Measurements from ENCODE around the gene DNMT1. TPM values are rescaled to one million over a fixed set of nuclear protein-coding genes. Genes with fewer than 3 reads are reported as not detected.

The DNMT1 gene
- total RNA-seq, 1 experiment from 2014 or later = 144 TPM

DNA sequence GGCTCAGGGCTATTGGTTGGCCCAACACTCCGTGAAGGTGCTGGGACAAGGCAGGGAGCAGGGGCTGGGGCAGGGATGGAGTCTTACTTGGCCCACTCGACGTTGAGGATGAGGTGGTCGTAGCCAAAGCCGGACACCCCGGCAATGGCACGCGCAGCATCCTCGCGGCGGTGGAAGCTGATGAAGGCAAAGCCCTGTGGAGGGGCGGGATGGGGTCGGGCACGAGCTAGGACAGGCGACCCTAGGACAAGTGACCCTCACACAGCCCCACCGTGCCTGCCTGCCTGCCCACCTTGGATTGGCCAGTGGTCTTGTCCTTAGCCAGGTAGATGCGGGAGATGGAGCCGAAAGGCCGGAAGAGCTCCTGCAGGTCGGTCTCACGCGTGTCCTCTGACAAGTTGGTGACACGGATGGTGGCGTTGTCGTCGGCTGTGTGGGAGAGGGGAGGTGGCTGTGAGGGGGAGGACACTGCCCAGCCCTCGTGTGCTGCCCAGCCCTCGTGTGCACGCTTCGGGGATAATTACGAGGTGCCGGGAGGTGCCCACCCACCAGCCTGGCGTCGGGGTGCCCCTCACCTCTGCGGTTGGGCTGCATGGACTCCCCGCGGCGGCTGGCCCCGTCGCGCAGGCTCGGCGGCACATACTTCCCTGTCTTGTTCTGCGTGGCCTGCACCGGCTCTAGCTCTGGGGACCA lies 79.2 kb downstream of the DNMT1 start:
- H3K4me1 Mint-ChIP-seq (ENCODE audit: low read depth, unreplicated experiment) = peaks cover 4% of the 10 kb centered on the region
- intact Hi-C loops (cut with micrococcal nuclease; ENCODE audit: unreplicated experiment) = loop anchor here (10.0 kb wide), 1 partner anchor 181 kb away; the partner anchor contains the start of gene OLFM2
- no TSS peak for BruUV-seq (replicated peaks)
- Histone ChIP-seq H3K36me3 (ENCODE audit: control insufficient read depth, insufficient read depth, low read length) (no peaks in the 10 kb centered on the region; the same call in 1 of the 2 replicates), H3K27me3 (replicated peaks; ENCODE audit: control insufficient read depth, insufficient read depth, low read length) (no peaks in the 10 kb centered on the region), H3K4me3 (ENCODE audit: low read depth, low read length) (no peak overlapping the region), H3K4me1 (no peaks in the 10 kb centered on the region), H3K9me3 (no peaks in the 10 kb centered on the region)
- peak overlapping the region; percentile 32 for H3K27ac Mint-ChIP-seq (ENCODE audit: unreplicated experiment)
- POLR2A ChIA-PET = no interaction called here
- H3K4me3 Mint-ChIP-seq (ENCODE audit: unreplicated experiment) = peak overlapping the region; percentile 49
- CTCF ChIA-PET = interaction anchor here (0.7 kb wide), 1 partner anchor 116 kb away, joined by 4 read pairs; no protein-coding TSS in a partner anchor
- no peak for DNase-seq
- H3K27me3 Mint-ChIP-seq (ENCODE audit: insufficient read depth, unreplicated experiment) = no peaks in the 10 kb centered on the region
- TF ChIP-seq, protein P1, sequence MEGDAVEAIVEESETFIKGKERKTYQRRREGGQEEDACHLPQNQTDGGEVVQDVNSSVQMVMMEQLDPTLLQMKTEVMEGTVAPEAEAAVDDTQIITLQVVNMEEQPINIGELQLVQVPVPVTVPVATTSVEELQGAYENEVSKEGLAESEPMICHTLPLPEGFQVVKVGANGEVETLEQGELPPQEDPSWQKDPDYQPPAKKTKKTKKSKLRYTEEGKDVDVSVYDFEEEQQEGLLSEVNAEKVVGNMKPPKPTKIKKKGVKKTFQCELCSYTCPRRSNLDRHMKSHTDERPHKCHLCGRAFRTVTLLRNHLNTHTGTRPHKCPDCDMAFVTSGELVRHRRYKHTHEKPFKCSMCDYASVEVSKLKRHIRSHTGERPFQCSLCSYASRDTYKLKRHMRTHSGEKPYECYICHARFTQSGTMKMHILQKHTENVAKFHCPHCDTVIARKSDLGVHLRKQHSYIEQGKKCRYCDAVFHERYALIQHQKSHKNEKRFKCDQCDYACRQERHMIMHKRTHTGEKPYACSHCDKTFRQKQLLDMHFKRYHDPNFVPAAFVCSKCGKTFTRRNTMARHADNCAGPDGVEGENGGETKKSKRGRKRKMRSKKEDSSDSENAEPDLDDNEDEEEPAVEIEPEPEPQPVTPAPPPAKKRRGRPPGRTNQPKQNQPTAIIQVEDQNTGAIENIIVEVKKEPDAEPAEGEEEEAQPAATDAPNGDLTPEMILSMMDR (IDR thresholded peaks at IDR 0.05; ENCODE audit: insufficient read depth in 1 of 2, low read depth in 1 of 2, low read length in 1 of 2, severe bottlenecking in 1 of 2, unreplicated experiment in 1 of 2) = no peak
- H3K9me3 Mint-ChIP-seq (ENCODE audit: unreplicated experiment) = no peaks in the 10 kb centered on the region
- H3K36me3 Mint-ChIP-seq (ENCODE audit: insufficient read depth, unreplicated experiment) = peaks cover 85% of the 10 kb centered on the region

DNA sequence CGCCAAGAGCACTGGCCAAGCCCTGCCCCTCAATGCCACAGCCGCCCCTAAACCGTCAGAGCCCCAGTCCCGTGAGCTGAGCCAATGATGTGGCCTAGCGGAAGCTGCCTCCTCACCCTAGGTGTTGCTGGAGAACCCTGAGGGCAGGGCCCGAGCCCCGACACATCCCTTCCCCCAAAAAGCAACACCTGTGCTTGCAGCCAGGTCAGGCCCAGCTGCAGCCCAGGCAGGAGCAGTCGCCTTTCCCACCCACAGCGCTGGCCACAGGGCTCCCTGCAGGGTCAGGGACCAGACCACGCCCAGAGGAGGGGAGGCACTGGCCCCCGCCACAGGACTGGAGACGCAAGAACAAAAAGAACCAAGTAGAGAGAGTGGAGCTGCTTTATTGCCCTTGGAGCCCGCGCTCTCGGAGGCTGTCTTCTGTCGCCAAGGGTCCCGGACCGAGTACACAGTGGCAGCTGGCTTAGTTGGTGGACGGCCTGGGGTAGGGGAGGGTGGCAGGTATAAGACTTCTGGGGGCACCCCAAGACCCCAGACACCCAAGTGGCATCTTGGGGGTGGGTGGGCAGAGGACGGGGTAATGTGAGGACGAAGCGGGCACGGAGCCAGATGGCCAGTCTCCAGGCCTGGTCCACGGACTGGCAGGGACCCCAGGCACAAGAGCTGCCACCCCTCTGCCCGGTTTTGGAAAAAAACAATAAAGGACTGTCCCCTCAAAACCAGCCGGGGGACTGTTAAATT lies 79.9 kb downstream of the DNMT1 start:
- ChIA-PET CTCF (interaction anchor here (0.6 kb wide), 1 partner anchor 144 kb away, joined by 3 read pairs; no protein-coding TSS in a partner anchor), POLR2A (interaction anchor here (0.6 kb wide), 1 partner anchor 174 kb away, joined by 3 read pairs; no protein-coding TSS in a partner anchor)
- H3K27ac Mint-ChIP-seq (ENCODE audit: unreplicated experiment) = peak overlapping the region; percentile 79

More for the DNA sequence above, 79.9 kb downstream of the DNMT1 start:
- Histone ChIP-seq H3K4me1 (no peaks in the 10 kb centered on the region), H3K4me3 (ENCODE audit: low read depth, low read length) (no peak overlapping the region), H3K9me3 (no peaks in the 10 kb centered on the region), H3K36me3 (ENCODE audit: control insufficient read depth, insufficient read depth, low read length) (no peaks in the 10 kb centered on the region; the same call in 1 of the 2 replicates), H3K27me3 (replicated peaks; ENCODE audit: control insufficient read depth, insufficient read depth, low read length) (no peaks in the 10 kb centered on the region)
- intact Hi-C loops (cut with micrococcal nuclease; ENCODE audit: unreplicated experiment) = loop anchor here (10.0 kb wide), 1 partner anchor 180 kb away; the partner anchor contains the start of gene OLFM2
- peak overlapping the region; percentile 49 for H3K4me3 Mint-ChIP-seq (ENCODE audit: unreplicated experiment)
- peaks cover 6% of the 10 kb centered on the region for H3K4me1 Mint-ChIP-seq (ENCODE audit: low read depth, unreplicated experiment)
- peaks cover 91% of the 10 kb centered on the region for H3K36me3 Mint-ChIP-seq (ENCODE audit: insufficient read depth, unreplicated experiment)
- BruUV-seq (replicated peaks) = no TSS peak
- no peaks in the 10 kb centered on the region for H3K9me3 Mint-ChIP-seq (ENCODE audit: unreplicated experiment)
- H3K27me3 Mint-ChIP-seq (ENCODE audit: insufficient read depth, unreplicated experiment) = no peaks in the 10 kb centered on the region
- DNase-seq = peak in 1 of 2 experiments; percentile 41
- TF ChIP-seq, protein P1 (IDR thresholded peaks at IDR 0.05; ENCODE audit: insufficient read depth in 1 of 2, low read depth in 1 of 2, low read length in 1 of 2, severe bottlenecking in 1 of 2, unreplicated experiment in 1 of 2) = no peak

Data from Caco-2 (cell line).